B cell (primary cell): ENCODE measurements around the gene ADGRB2. TPM values are rescaled to one million over a fixed set of nuclear protein-coding genes. Genes with fewer than 3 reads are reported as not detected.

ENCODE experiments used
- ATAC-seq: fragments of 200-7000 bp; cut with Tn5 transposase; one replicate; pipeline ENCODE4 v1.10.0; 2021; ENCODE audit warnings: low read depth, mild to moderate bottlenecking, moderate number of reproducible peaks, moderate library complexity
- CTCF ChIA-PET: fragments of 350-600 bp; sonication (Branson Sonifier 250); formaldehyde crosslinking; loops from one replicate; lab custom pipeline; 2021; ENCODE audit warnings: antibody characterized with exemption, inconsistent platforms; lab: Charles Lee
- POLR2A ChIA-PET: fragments of 350-600 bp; sonication (Branson Sonifier 250); formaldehyde crosslinking; loops from one replicate; lab custom pipeline; 2021; ENCODE audit warnings: antibody characterized with exemption; lab: Charles Lee
- DNase-seq: peaks from one replicate; pipeline ENCODE4 v3.0.0; 2013
- H2AFZ ChIP-seq: 2 replicates; pipeline ENCODE4 v1.6.1; 2012; ENCODE audit warnings: mild to moderate bottlenecking, low read depth, low read length; ENCODE audit not compliant: insufficient read depth, poor library complexity, severe bottlenecking
- H3K27ac ChIP-seq, 2 donors: 1 replicate in 1 of 2; 2 replicates in 1 of 2; pipeline ENCODE4 v1.5.1; 2012 to 2013; ENCODE audit warnings: low read length in 2 of 2, mild to moderate bottlenecking in 2 of 2, moderate library complexity in 1 of 2
- H3K27me3 ChIP-seq, 4 experiments: fragments of 200-600 bp in 1 of 4; sonication (generic) in 1 of 4; replicated peaks in 1 of 4; 1 replicate in 2 of 4; 2 replicates in 2 of 4; pipeline versions ENCODE4 v1.6.1 to v1.7.0; 2013 to 2016; ENCODE audit warnings: low read length in 3 of 4, mild to moderate bottlenecking in 2 of 4, mixed read lengths in 1 of 4, moderate library complexity in 1 of 4; ENCODE audit not compliant: insufficient read depth in 4 of 4, control insufficient read depth in 3 of 4; ENCODE audit errors: control extremely low read depth in 1 of 4
- H3K36me3 ChIP-seq, 2 experiments: replicated peaks in 1 of 2; 1 replicate in 1 of 2; 2 replicates in 1 of 2; pipeline versions ENCODE4 v1.6.1 to v1.7.1; 2013; ENCODE audit warnings: low read length in 1 of 2; ENCODE audit not compliant: insufficient read depth in 2 of 2, control insufficient read depth in 1 of 2; ENCODE audit errors: control extremely low read depth in 1 of 2, extremely low read depth in 1 of 2
- H3K4me1 ChIP-seq, 2 donors: fragments of 200-600 bp in 1 of 2; sonication (generic) in 1 of 2; 1 replicate in 1 of 2; 2 replicates in 1 of 2; pipeline versions ENCODE4 v1.5.1 to v1.6.1; 2013 to 2017; ENCODE audit warnings: low read length in 2 of 2; ENCODE audit not compliant: control insufficient read depth in 2 of 2, insufficient read depth in 2 of 2
- H3K4me2 ChIP-seq: replicated peaks from 2 replicates; pipeline ENCODE3; 2012; ENCODE audit warnings: mild to moderate bottlenecking, low read depth, low read length; ENCODE audit not compliant: poor library complexity, severe bottlenecking
- H3K4me3 ChIP-seq, 5 experiments: fragments of 200-600 bp in 1 of 5; sonication (generic) in 1 of 5; 1 replicate in 3 of 5; 2 replicates in 2 of 5; pipeline versions ENCODE4 v1.5.1 to v1.7.0; 2011 to 2016; ENCODE audit warnings: low read length in 4 of 5, mild to moderate bottlenecking in 4 of 5, low read depth in 2 of 5, control low read depth in 1 of 5, moderate library complexity in 1 of 5; ENCODE audit not compliant: insufficient read depth in 1 of 5; ENCODE audit errors: control extremely low read depth in 1 of 5, extremely low read depth in 1 of 5
- H3K79me2 ChIP-seq: fragments of 200-600 bp; sonication (generic); one replicate; pipeline ENCODE4 v1.6.0; 2016; ENCODE audit warnings: low read length; ENCODE audit not compliant: control insufficient read depth, insufficient read depth
- H3K9ac ChIP-seq: fragments of 200-600 bp; sonication (generic); 2 replicates; pipeline ENCODE4 v1.6.1; 2017; ENCODE audit warnings: mild to moderate bottlenecking, low read length, moderate library complexity
- H3K9me3 ChIP-seq, 3 donors: one replicate each; pipeline versions ENCODE4 v1.6.1 to v1.7.1; 2013; ENCODE audit warnings: low read length in 2 of 3; ENCODE audit not compliant: control insufficient read depth in 2 of 3, insufficient read depth in 1 of 3; ENCODE audit errors: control extremely low read depth in 1 of 3
- H4K20me1 ChIP-seq: 2 replicates; pipeline ENCODE4 v1.6.0; 2012; ENCODE audit warnings: mild to moderate bottlenecking, low read length; ENCODE audit not compliant: insufficient read depth, control insufficient read depth, poor library complexity, severe bottlenecking
- H3K27ac Mint-ChIP-seq: one replicate; pipeline ENCODE4 v1.8.0; 2021; ENCODE audit warnings: mixed read lengths
- H3K27me3 Mint-ChIP-seq: one replicate; pipeline ENCODE4 v1.8.0; 2021; ENCODE audit warnings: mixed read lengths
- H3K4me1 Mint-ChIP-seq: one replicate; pipeline ENCODE4 v1.8.0; 2021; ENCODE audit warnings: mixed read lengths
- H3K4me3 Mint-ChIP-seq: one replicate; pipeline ENCODE4 v1.8.0; 2021; ENCODE audit warnings: mixed read lengths
- H3K9me3 Mint-ChIP-seq: one replicate; pipeline ENCODE4 v1.8.0; 2022; ENCODE audit warnings: mixed read lengths; ENCODE audit not compliant: insufficient read depth
- CTCF ChIP-seq: fragments of 200-600 bp; IDR thresholded peaks from one replicate; pipeline ENCODE4 v1.8.0; 2022; ENCODE audit warnings: antibody characterized with exemption, mild to moderate bottlenecking
- EZH2 ChIP-seq: IDR thresholded peaks from 2 replicates; pipeline ENCODE4 v1.6.1; 2012; ENCODE audit warnings: borderline replicate concordance, low read depth, mild to moderate bottlenecking, moderate library complexity, low read length; ENCODE audit not compliant: insufficient read depth, poor library complexity, severe bottlenecking
- WGBS: methylation state at CpG from one replicate; pipeline ENCODE4 v1.1.5; 2013; ENCODE audit warnings: missing lambda C conversion rate; ENCODE audit not compliant: insufficient coverage; 5-methylcytosine and 5-hydroxymethylcytosine counted together
- intact Hi-C: fragments of 100-400 bp; cut with micrococcal nuclease; formaldehyde crosslinking; loops from one replicate; pipeline ENCODE4 v1.10.0; 2022
- polyA plus RNA-seq: library from polyadenylated mRNA; depleted of rRNA; stranded (reverse); fragments of >200 nt; gene quantifications from 2 replicates; pipeline ENCODE4 v1.2.3, GENCODE V29; 2012
- total RNA-seq, 2 donors: library from RNA; stranded (reverse); fragments of 120-200 nt in 1 of 2; gene quantifications; 1 replicate in 1 of 2; 2 replicates in 1 of 2; pipeline versions ENCODE4 v1.2.3 to v1.2.4, GENCODE V29; 2013 to 2022

The ADGRB2 gene
- total and polyA plus RNA-seq, 2 donors (not counting 1 experiment from before 2014, with no cell fraction given), result 1.9 to 2.7 TPM

DNA sequence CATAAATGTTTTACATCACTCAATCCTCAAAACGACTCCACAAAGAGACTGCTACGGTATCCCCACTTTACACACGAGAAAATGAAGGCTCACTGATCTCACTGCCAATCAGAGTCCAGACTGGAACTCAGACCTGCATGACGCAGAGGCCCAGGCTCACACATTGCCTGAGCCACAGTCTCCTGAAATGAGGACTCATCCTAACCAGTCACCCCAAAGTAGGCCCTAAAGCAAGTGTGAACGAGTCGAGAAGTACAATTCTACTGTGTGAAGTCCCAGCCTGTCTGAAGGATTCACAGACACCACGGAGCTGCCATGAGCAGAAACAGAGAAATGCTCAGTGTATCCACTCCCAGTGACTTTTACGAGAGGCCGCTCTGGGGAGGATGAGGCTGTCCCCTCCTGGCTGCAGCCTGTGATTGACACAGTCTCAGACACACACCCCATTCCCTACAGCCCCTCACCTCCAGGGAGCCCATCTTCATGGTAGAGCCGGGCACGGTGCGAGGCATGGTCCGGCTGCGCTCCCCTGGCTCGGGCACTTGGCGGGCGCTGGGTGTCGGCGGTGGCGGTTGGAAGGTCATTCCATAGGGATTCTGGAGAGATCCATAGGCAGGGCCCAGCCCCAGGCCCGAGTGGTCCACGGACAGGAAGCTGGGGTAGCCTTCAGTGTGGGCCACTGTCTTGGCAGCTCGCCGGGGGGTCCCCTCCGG is 33.6 kb downstream of the ADGRB2 start:
- Mint-ChIP-seq H3K9me3 (no peaks in the 10 kb centered on the region), H3K27me3 (peaks cover 6% of the 10 kb centered on the region), H3K27ac (peak overlapping the region; percentile 46), H3K4me3 (no peak overlapping the region), H3K4me1 (no peaks in the 10 kb centered on the region)
- H3K9ac ChIP-seq, result no peak overlapping the region
- no peaks in the 10 kb centered on the region for H4K20me1 ChIP-seq
- no peak overlapping the region for H3K4me3 ChIP-seq
- TF ChIP-seq EZH2, result no peak
- no peak for TF ChIP-seq CTCF
- no peaks in the 10 kb centered on the region for H3K27me3 ChIP-seq
- H3K27ac ChIP-seq, result no peak overlapping the region
- 93% methylated on average over 25 of the region's 25 CpGs for WGBS
- ChIA-PET CTCF (no interaction called here), POLR2A (no interaction called here)
- peaks cover 0 to 4% (median 0%) of the 10 kb centered on the region in 3 donors for H3K9me3 ChIP-seq
- H3K79me2 ChIP-seq, result no peaks in the 10 kb centered on the region
- no peak overlapping the region for H2AFZ ChIP-seq
- ATAC-seq (no peak), DNase-seq (no peak)
- intact Hi-C loops, result no loop called here
- no peaks in the 10 kb centered on the region for H3K36me3 ChIP-seq
- no peaks in the 10 kb centered on the region for H3K4me1 ChIP-seq
- H3K4me2 ChIP-seq, result no peak overlapping the region

- Mint-ChIP-seq H3K4me3 (no peak overlapping the region), H3K9me3 (no peaks in the 10 kb centered on the region), H3K4me1 (no peaks in the 10 kb centered on the region), H3K27me3 (peaks cover 6% of the 10 kb centered on the region), H3K27ac (no peak overlapping the region)
- CTCF ChIA-PET, result no interaction called here
- H2AFZ ChIP-seq, result no peak overlapping the region
- H3K4me2 ChIP-seq, result no peak overlapping the region
- no peak overlapping the region for H3K9ac ChIP-seq
- no peaks in the 10 kb centered on the region for H3K79me2 ChIP-seq
- intact Hi-C loops, result no loop called here
- H4K20me1 ChIP-seq, result no peaks in the 10 kb centered on the region
- no peaks in the 10 kb centered on the region for H3K36me3 ChIP-seq
- WGBS, result 87% methylated on average over 15 of the region's 19 CpGs
- H3K4me1 ChIP-seq, result no peaks in the 10 kb centered on the region
- peaks cover 0 to 4% (median 0%) of the 10 kb centered on the region in 3 donors for H3K9me3 ChIP-seq
- no peak overlapping the region for H3K27ac ChIP-seq
- peaks cover 0 to 7% (median 0%) of the 10 kb centered on the region in 4 experiments for H3K27me3 ChIP-seq
- no peak for TF ChIP-seq EZH2
- POLR2A ChIA-PET, result no interaction called here
- no peak for DNase-seq
- no peak overlapping the region for H3K4me3 ChIP-seq
- ATAC-seq, result no peak
Observed at GRCh38 chr1:31727849-31728248, 36.3 kb downstream of the ADGRB2 start.
